ENCODE data around the gene TOP1. TPM values are rescaled to one million over a fixed set of nuclear protein-coding genes. Genes with fewer than 3 reads are reported as not detected.

TOP1 gene
- total RNA-seq, 1 experiment from 2014 or later = 129 TPM

DNA sequence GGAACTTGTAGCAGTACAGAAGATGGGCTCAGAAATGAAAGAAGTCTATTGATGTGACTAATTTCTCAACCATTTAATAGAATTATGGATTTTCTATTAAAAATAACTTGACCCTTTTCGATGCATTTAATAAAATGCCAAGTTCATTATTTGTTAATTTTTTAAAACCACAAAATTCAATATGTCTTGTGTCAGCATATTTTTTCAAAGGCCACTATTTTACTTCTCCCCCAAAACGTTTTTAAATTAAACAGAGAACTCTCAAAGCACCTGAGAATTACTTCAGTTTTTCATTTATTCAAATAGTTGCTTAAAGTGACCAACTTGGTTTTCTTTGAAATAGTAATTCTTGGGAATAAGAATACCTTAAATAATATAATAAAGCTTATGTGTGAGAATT lies 8.6 kb downstream of the TOP1 start:
- H3K4me3 Mint-ChIP-seq (ENCODE audit: low read depth, unreplicated experiment) = no peak overlapping the region
- DNase-seq = no peak
- peaks cover 63% of the 10 kb centered on the region for H3K36me3 Mint-ChIP-seq (ENCODE audit: insufficient read depth, unreplicated experiment)
- CTCF ChIA-PET = interaction anchor here (0.6 to 4.3 kb wide), 4 partner anchors 15 to 46 kb away, joined by 3 to 23 read pairs (median 5); no protein-coding TSS in a partner anchor
- H3K9me3 Mint-ChIP-seq (ENCODE audit: low read depth, unreplicated experiment) = no peaks in the 10 kb centered on the region
- no TSS peak for BruUV-seq (replicated peaks)
- peaks cover 95% of the 10 kb centered on the region for H3K4me1 Mint-ChIP-seq (ENCODE audit: low read depth, unreplicated experiment)
- peak overlapping the region; percentile 82 for H3K27ac Mint-ChIP-seq (ENCODE audit: unreplicated experiment)
- intact Hi-C loops (cut with micrococcal nuclease; ENCODE audit: unreplicated experiment) = no loop called here
- H3K27me3 Mint-ChIP-seq (ENCODE audit: unreplicated experiment) = no peaks in the 10 kb centered on the region
- TF ChIP-seq, protein P1, sequence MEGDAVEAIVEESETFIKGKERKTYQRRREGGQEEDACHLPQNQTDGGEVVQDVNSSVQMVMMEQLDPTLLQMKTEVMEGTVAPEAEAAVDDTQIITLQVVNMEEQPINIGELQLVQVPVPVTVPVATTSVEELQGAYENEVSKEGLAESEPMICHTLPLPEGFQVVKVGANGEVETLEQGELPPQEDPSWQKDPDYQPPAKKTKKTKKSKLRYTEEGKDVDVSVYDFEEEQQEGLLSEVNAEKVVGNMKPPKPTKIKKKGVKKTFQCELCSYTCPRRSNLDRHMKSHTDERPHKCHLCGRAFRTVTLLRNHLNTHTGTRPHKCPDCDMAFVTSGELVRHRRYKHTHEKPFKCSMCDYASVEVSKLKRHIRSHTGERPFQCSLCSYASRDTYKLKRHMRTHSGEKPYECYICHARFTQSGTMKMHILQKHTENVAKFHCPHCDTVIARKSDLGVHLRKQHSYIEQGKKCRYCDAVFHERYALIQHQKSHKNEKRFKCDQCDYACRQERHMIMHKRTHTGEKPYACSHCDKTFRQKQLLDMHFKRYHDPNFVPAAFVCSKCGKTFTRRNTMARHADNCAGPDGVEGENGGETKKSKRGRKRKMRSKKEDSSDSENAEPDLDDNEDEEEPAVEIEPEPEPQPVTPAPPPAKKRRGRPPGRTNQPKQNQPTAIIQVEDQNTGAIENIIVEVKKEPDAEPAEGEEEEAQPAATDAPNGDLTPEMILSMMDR (IDR thresholded peaks at IDR 0.05; ENCODE audit: unreplicated experiment) = no peak

- CTCF ChIA-PET = interaction anchor here (0.6 to 4.3 kb wide), 6 partner anchors 10 to 47 kb away, joined by 3 to 23 read pairs (median 3); no protein-coding TSS in a partner anchor
- DNase-seq = no peak
- intact Hi-C loops (cut with micrococcal nuclease; ENCODE audit: unreplicated experiment) = loop anchor here (1.0 to 2.0 kb wide), 2 partner anchors 8 to 34 kb away; no protein-coding TSS in a partner anchor
- Mint-ChIP-seq H3K9me3 (ENCODE audit: low read depth, unreplicated experiment) (no peaks in the 10 kb centered on the region), H3K4me1 (ENCODE audit: low read depth, unreplicated experiment) (peaks cover 95% of the 10 kb centered on the region), H3K27me3 (ENCODE audit: unreplicated experiment) (no peaks in the 10 kb centered on the region), H3K36me3 (ENCODE audit: insufficient read depth, unreplicated experiment) (peaks cover 53% of the 10 kb centered on the region), H3K4me3 (ENCODE audit: low read depth, unreplicated experiment) (peak overlapping the region; percentile 49), H3K27ac (ENCODE audit: unreplicated experiment) (peak overlapping the region; percentile 82)
- TF ChIP-seq, protein P1 (IDR thresholded peaks at IDR 0.05; ENCODE audit: unreplicated experiment) = no peak
- no TSS peak for BruUV-seq (replicated peaks)
These were observed 9.7 kb downstream of the TOP1 start for GRCh38 chr20:41038149-41038877.

DNA sequence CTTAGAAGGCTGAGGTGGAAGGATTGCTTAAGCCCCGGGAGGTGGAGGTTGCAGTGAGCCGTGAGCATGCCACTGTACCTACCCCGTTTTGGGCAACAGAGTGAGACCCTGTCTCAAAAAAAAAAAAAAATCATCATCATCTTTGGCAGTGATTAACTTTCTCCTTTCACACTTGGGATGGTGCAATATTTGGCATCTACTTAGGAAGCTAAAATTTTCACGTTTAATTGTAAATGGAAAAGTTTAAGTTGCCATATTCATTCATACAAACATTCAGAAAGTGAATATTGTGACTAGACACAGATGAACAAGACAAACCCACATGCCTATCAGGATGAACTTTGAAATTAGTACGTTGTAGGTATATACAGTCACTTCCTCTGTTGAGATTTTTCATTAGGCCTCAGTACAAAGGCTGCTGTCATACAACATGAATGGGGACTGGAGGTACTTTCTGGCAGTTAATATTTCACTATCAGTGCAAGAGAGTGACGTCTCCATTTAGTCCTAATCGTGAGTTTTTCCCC lies 10.3 kb downstream of the TOP1 start:
- intact Hi-C loops (cut with micrococcal nuclease; ENCODE audit: unreplicated experiment) = loop anchor here (1.0 to 2.0 kb wide), 3 partner anchors 9 to 36 kb away; no protein-coding TSS in a partner anchor
- H3K27ac Mint-ChIP-seq (ENCODE audit: unreplicated experiment) = peak overlapping the region; percentile 82
- CTCF ChIA-PET = interaction anchor here (1.3 to 4.3 kb wide), 3 partner anchors 11 to 48 kb away, joined by 3 to 23 read pairs (median 3); no protein-coding TSS in a partner anchor
- H3K4me3 Mint-ChIP-seq (ENCODE audit: low read depth, unreplicated experiment) = peak overlapping the region; percentile 49
- peaks cover 53% of the 10 kb centered on the region for H3K36me3 Mint-ChIP-seq (ENCODE audit: insufficient read depth, unreplicated experiment)
- peak; percentile 39 for DNase-seq
- TF ChIP-seq, protein P1 (IDR thresholded peaks at IDR 0.05; ENCODE audit: unreplicated experiment) = no peak
- peaks cover 91% of the 10 kb centered on the region for H3K4me1 Mint-ChIP-seq (ENCODE audit: low read depth, unreplicated experiment)
- no peaks in the 10 kb centered on the region for H3K27me3 Mint-ChIP-seq (ENCODE audit: unreplicated experiment)
- H3K9me3 Mint-ChIP-seq (ENCODE audit: low read depth, unreplicated experiment) = no peaks in the 10 kb centered on the region
- BruUV-seq (replicated peaks) = TSS peak; percentile 81

GRCh38 chr20:41040855-41041254 lies 12.2 kb downstream of the TOP1 start:
- DNase-seq = no peak
- Mint-ChIP-seq H3K9me3 (ENCODE audit: low read depth, unreplicated experiment) (no peaks in the 10 kb centered on the region), H3K27ac (ENCODE audit: unreplicated experiment) (no peak overlapping the region), H3K4me3 (ENCODE audit: low read depth, unreplicated experiment) (no peak overlapping the region), H3K36me3 (ENCODE audit: insufficient read depth, unreplicated experiment) (peaks cover 40% of the 10 kb centered on the region), H3K4me1 (ENCODE audit: low read depth, unreplicated experiment) (peaks cover 84% of the 10 kb centered on the region), H3K27me3 (ENCODE audit: unreplicated experiment) (no peaks in the 10 kb centered on the region)
- intact Hi-C loops (cut with micrococcal nuclease; ENCODE audit: unreplicated experiment) = no loop called here
- CTCF ChIA-PET = interaction anchor here (0.7 to 4.3 kb wide), 2 partner anchors 17 to 50 kb away, joined by 12 to 23 read pairs; no protein-coding TSS in a partner anchor
- TF ChIP-seq, protein P1 (IDR thresholded peaks at IDR 0.05; ENCODE audit: unreplicated experiment) = no peak
- no TSS peak for BruUV-seq (replicated peaks)

All from Calu3 (cell line).